Measurements from ENCODE around the gene RAI1. TPM values are rescaled to one million over a fixed set of nuclear protein-coding genes. Genes with fewer than 3 reads are reported as not detected.

The RAI1 gene
- total and polyA plus RNA-seq, 10 of the 15 experiments (the other 5 are each of a cell fraction or from before 2014, with no cell fraction given), result 0.66 to 37.7 (median 6.0) TPM

DNA sequence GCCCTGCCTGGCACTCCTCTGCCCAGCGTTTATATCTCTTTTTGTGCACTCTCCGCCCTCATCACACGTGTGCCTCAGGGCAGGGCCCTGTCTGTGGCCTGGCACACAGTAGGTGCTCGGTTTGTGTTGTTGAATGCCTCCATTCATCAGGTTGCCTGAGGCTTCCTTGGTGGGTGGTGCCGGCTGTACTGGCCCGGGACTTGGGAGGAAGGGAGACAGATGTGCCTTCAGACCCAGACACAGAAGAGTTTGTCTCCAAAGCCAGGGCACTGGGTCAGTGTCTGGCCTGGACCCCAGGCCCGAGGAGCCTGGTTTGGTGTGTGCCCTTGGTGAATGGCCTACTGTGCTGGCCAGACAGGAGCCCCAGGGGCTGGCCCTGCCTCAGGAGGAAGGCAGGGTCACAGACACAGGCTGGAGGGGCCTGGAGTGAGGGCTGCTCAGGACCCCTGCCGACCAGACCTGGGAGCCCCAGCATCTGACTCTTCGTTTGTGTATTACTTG is 71.6 kb downstream of the RAI1 start:
- no peak for FAIRE-seq
- RAD21 ChIA-PET (ENCODE audit: unreplicated experiment), result no interaction called here
- 0 out of 2 replicates have a peak, but pooled peaks have one; percentile 2 for TF ChIP-seq SMAD5 (IDR thresholded peaks at IDR 0.05; ENCODE audit: low read depth)
- TF ChIP-seq NFYA (IDR thresholded peaks at IDR 0.05; ENCODE audit: borderline replicate concordance, low read depth, low read length), result no peak
- TF ChIP-seq PAX5 (IDR thresholded peaks at IDR 0.05; ENCODE audit: borderline replicate concordance, low read depth, low read length), result no peak
- 0 out of 2 replicates have a peak, but pooled peaks have one; percentile 46 for TF ChIP-seq HDAC2 (IDR thresholded peaks at IDR 0.05)
- TF ChIP-seq SUPT20H (IDR thresholded peaks at IDR 0.05; ENCODE audit: borderline replicate concordance, control insufficient read depth, low read depth, low read length), result no peak
- peak; percentile 33; the same call in 1 of the 2 replicates for TF ChIP-seq POLR2A (IDR thresholded peaks at IDR 0.05; ENCODE audit: low read depth, low read length)
- TF ChIP-seq SMARCA5 (IDR thresholded peaks at IDR 0.05), result no peak
- 0 out of 2 replicates have a peak, but pooled peaks have one; percentile 5 for TF ChIP-seq GATAD2B (conservative IDR thresholded peaks at IDR 0.05; ENCODE audit: low read depth)
- TF ChIP-seq DPF2 (IDR thresholded peaks at IDR 0.05), result peak; percentile 75; the same call in 1 of the 2 replicates
- TF ChIP-seq HDAC6 (IDR thresholded peaks at IDR 0.05; ENCODE audit: unreplicated experiment), result no peak
- Histone ChIP-seq H3K9me3 (replicated peaks; ENCODE audit: control insufficient read depth, insufficient read depth, low read length) (no peaks in the 10 kb centered on the region; the same call in 2 of the 3 replicates), H3K27ac (ENCODE audit: control insufficient read depth, insufficient read depth) (peak overlapping the region; percentile 77), H3K4me2 (ENCODE audit: control insufficient read depth, insufficient read depth) (peak overlapping the region; percentile 82), H4K20me1 (ENCODE audit: control insufficient read depth, insufficient read depth) (no peaks in the 10 kb centered on the region), H3K79me2 (ENCODE audit: control insufficient read depth, insufficient read depth, low read length) (peaks cover 38% of the 10 kb centered on the region), H2AFZ (ENCODE audit: control insufficient read depth, low read depth, low read length) (no peak overlapping the region; the same call in 1 of the 2 replicates), H3K4me3 (peak overlapping the region; percentile 77), H3K4me1 (ENCODE audit: control insufficient read depth, insufficient read depth, low read length) (peaks cover 59% of the 10 kb centered on the region), H3K27me3 (replicated peaks in 1 of 2; ENCODE audit: control insufficient read depth in 2 of 2, insufficient read depth in 2 of 2, low read length in 1 of 2) (no peaks in the 10 kb centered on the region), H3K36me3 (ENCODE audit: control insufficient read depth in 2 of 2, insufficient read depth in 2 of 2, low read length in 1 of 2) (peaks cover 0 to 11% of the 10 kb centered on the region in 2 experiments; a peak in 2 of 4 replicates), H3K9ac (ENCODE audit: control insufficient read depth, insufficient read depth, low read length) (peak overlapping the region; percentile 68)
- ATAC-seq, result no peak
- WGBS (ENCODE audit: insufficient coverage, insufficient replicate concordance, low lambda C conversion rate, missing lambda C conversion rate), result 6% methylated on average over 9 of the region's 9 CpGs
- DNase-seq (ENCODE audit: low read depth, low spot score), result no peak
- intact Hi-C loops (cut with micrococcal nuclease; ENCODE audit: unreplicated experiment) (loop anchor here (1.0 kb wide), 1 partner anchor 29 kb away; no protein-coding TSS in a partner anchor), in situ Hi-C loops (cut with MboI) (no loop called here)
- SMC1A ChIA-PET (ENCODE audit: uncharacterized antibody, unreplicated experiment), result no interaction called here
- POLR2A ChIA-PET, result no interaction called here
- CTCF ChIA-PET, result no interaction called here
- BruUV-seq (replicated peaks), result no TSS peak
